ENCODE measurements around the gene ADAD2. TPM values are rescaled to one million over a fixed set of nuclear protein-coding genes. Genes with fewer than 3 reads are reported as not detected.

Gene ADAD2
- total and polyA plus RNA-seq, 10 of the 15 experiments (the other 5 are each of a cell fraction or from before 2014, with no cell fraction given), result 0.44 to 0.68 (median 0.51) TPM; not detected in 7

- no peak overlapping the region for H3K4me3 ChIP-seq
- in situ Hi-C loops (cut with MboI) (no loop called here), intact Hi-C loops (cut with micrococcal nuclease; ENCODE audit: unreplicated experiment) (loop anchor here (1.0 kb wide), 1 partner anchor 87 kb away; no protein-coding TSS in a partner anchor)
- no peak overlapping the region for H3K9ac ChIP-seq (ENCODE audit: control insufficient read depth, insufficient read depth, low read length)
- H3K4me2 ChIP-seq (ENCODE audit: control insufficient read depth, insufficient read depth), result peak overlapping the region; percentile 62; the same call in 1 of the 2 replicates
- DNase-seq (ENCODE audit: low read depth, low spot score) (peak; percentile 19), FAIRE-seq (no peak), ATAC-seq (peak; percentile 89)
- H3K27ac ChIP-seq (ENCODE audit: control insufficient read depth, insufficient read depth), result no peak overlapping the region
- ChIA-PET SMC1A (ENCODE audit: uncharacterized antibody, unreplicated experiment) (interaction anchor here (1.1 to 2.4 kb wide), 4 partner anchors 76 to 91 kb away, joined by 3 to 12 read pairs (median 3); no protein-coding TSS in a partner anchor), CTCF (interaction anchor here (0.8 to 7.1 kb wide), 5 partner anchors 11 to 116 kb away, joined by 3 to 82 read pairs (median 11); partner anchors contain the start of gene TAF1C), RAD21 (ENCODE audit: unreplicated experiment) (interaction anchor here (0.9 to 2.0 kb wide), 6 partner anchors 11 to 109 kb away, joined by 3 to 13 read pairs (median 6); partner anchors contain the start of gene TAF1C), POLR2A (no interaction called here)
- peak overlapping the region; percentile 39; the same call in 1 of the 2 replicates for H2AFZ ChIP-seq (ENCODE audit: control insufficient read depth, low read depth, low read length)
- no peak for TF ChIP-seq BRCA1 (IDR thresholded peaks at IDR 0.05; ENCODE audit: low read depth, low read length)
- TF ChIP-seq FOXK2 (IDR thresholded peaks at IDR 0.05), result no peak
- TF ChIP-seq PKNOX1 (IDR thresholded peaks at IDR 0.05), result 0 out of 2 replicates have a peak, but pooled peaks have one; percentile 5
- TF ChIP-seq EED (IDR thresholded peaks at IDR 0.05; ENCODE audit: low read depth), result no peak
- peak; percentile 80; the same call in 1 of the 2 replicates for TF ChIP-seq SPI1 (IDR thresholded peaks at IDR 0.05; ENCODE audit: borderline replicate concordance, insufficient read depth, low read depth, low read length)
- TF ChIP-seq USF1 (IDR thresholded peaks at IDR 0.05; ENCODE audit: borderline replicate concordance, extremely low read length, insufficient read depth, low read depth, low read length), result peak; percentile 35
- TF ChIP-seq SMC3 (IDR thresholded peaks at IDR 0.05; ENCODE audit: borderline replicate concordance, low read length), result peak; percentile 38; the same call in 1 of the 2 replicates
- peak; percentile 53; the same call in 1 of the 2 replicates for TF ChIP-seq YY1 (IDR thresholded peaks at IDR 0.05; ENCODE audit: low read depth, low read length)
- no peak for TF ChIP-seq YBX1 (IDR thresholded peaks at IDR 0.05)
- peak; percentile 35 for TF ChIP-seq MEF2B (IDR thresholded peaks at IDR 0.05; ENCODE audit: partially characterized antibody, poor library complexity, severe bottlenecking)
- peak; percentile 70 to 75 (median 75) for TF ChIP-seq CTCF (IDR thresholded peaks at IDR 0.05 in 2 of 3, conservative IDR thresholded peaks at IDR 0.05 in 1 of 3; ENCODE audit: control insufficient read depth in 2 of 3, extremely low read depth in 1 of 3, insufficient read depth in 1 of 3, low read depth in 3 of 3, low read length in 3 of 3)
- peak; percentile 63; the same call in 1 of the 2 replicates for TF ChIP-seq CREB1 (IDR thresholded peaks at IDR 0.05; ENCODE audit: low read depth)
- peak; percentile 91 to 94 for TF ChIP-seq BHLHE40 (IDR thresholded peaks at IDR 0.05; ENCODE audit: borderline replicate concordance in 1 of 2, low read depth in 2 of 2, low read length in 1 of 2)
- TF ChIP-seq RAD21 (IDR thresholded peaks at IDR 0.05; ENCODE audit: insufficient read depth, low read depth, low read length), result peak; percentile 68
- no peak for TF ChIP-seq CBFB (IDR thresholded peaks at IDR 0.05; ENCODE audit: low read depth)
- WGBS (ENCODE audit: insufficient coverage, insufficient replicate concordance, low lambda C conversion rate, missing lambda C conversion rate), result 12% methylated on average over 10 of the region's 10 CpGs
- no peaks in the 10 kb centered on the region for H3K9me3 ChIP-seq (replicated peaks; ENCODE audit: control insufficient read depth, insufficient read depth, low read length)
- H3K27me3 ChIP-seq (replicated peaks in 1 of 2; ENCODE audit: control insufficient read depth in 2 of 2, insufficient read depth in 2 of 2, low read length in 1 of 2), result no peaks in the 10 kb centered on the region
- peaks cover 13% of the 10 kb centered on the region for H3K4me1 ChIP-seq (ENCODE audit: control insufficient read depth, insufficient read depth, low read length)
- no TSS peak for BruUV-seq (replicated peaks)
- H4K20me1 ChIP-seq (ENCODE audit: control insufficient read depth, insufficient read depth), result no peaks in the 10 kb centered on the region
- peaks cover 5 to 10% of the 10 kb centered on the region in 2 experiments; a peak in 3 of 4 replicates for H3K36me3 ChIP-seq (ENCODE audit: control insufficient read depth in 2 of 2, insufficient read depth in 2 of 2, low read length in 1 of 2)
- no peaks in the 10 kb centered on the region for H3K79me2 ChIP-seq (ENCODE audit: control insufficient read depth, insufficient read depth, low read length)
Measured at GRCh38 chr16:84175350-84176081, 15.4 kb upstream of the ADAD2 start.

Measured in GM12878 (cell line).